HG03103 (cell line): ENCODE data around the gene UFSP1.
"Not testable (repeated sequence)": the region's sequence is repeated elsewhere in the genome, so short reads cannot be mapped to it uniquely, and the experiment has no call there.

Experiments
- ATAC-seq: cut with Tn5 transposase; IDR thresholded peaks from one replicate; pipeline ENCODE4 v1.9.1; 2021; ENCODE audit warnings: low read depth; ENCODE audit not compliant: unreplicated experiment

Gene UFSP1

DNA sequence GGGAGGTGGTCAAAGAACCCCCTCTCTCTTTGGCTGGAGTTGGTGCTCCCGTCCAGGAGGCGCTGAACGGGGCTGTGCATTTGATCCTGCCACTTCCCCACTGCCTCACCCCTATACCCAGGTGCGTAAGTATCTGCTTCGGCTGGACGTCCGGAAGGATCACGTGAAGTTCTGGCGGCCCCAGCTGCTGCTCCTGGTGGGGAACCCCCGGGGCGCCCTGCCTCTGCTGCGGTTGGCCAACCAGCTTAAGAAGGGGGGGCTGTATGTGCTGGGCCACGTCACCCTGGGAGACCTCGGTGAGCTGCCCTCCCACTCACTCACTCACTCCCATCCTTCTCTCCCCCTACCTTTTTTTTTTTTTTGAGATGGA, 27.9 kb downstream of the UFSP1 start:
- ATAC-seq = no peak

GRCh38 chr7:100860702-100861615, 28.6 kb downstream of the UFSP1 start:
- no peak for ATAC-seq

DNA sequence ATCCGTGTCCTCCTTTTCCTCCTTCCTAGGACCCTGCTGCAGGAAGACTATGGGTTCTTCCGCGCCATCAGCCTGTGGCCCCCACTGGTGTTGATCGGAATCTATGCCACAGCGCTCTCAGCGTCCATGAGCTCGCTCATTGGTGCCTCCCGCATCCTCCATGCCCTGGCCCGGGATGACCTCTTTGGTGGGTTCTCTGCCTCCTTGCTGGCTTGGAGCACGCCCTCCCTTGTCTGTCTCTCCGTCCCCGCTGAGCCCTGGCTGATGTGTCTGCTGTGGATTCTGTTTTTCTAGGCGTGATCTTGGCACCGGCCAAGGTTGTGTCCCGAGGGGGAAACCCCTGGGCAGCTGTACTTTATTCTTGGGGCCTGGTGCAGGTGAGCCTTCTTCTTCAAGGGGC, 29.7 kb downstream of the UFSP1 start:
- ATAC-seq = no peak

GRCh38 chr7:100856871-100857282, 32.6 kb downstream of the UFSP1 start:
- no peak for ATAC-seq

- ATAC-seq = no peak
These were observed 34.0 kb downstream of the UFSP1 start for GRCh38 chr7:100855515-100855914.

- ATAC-seq = not testable (repeated sequence)
These were observed 34.6 kb downstream of the UFSP1 start for GRCh38 chr7:100854899-100855298.

DNA sequence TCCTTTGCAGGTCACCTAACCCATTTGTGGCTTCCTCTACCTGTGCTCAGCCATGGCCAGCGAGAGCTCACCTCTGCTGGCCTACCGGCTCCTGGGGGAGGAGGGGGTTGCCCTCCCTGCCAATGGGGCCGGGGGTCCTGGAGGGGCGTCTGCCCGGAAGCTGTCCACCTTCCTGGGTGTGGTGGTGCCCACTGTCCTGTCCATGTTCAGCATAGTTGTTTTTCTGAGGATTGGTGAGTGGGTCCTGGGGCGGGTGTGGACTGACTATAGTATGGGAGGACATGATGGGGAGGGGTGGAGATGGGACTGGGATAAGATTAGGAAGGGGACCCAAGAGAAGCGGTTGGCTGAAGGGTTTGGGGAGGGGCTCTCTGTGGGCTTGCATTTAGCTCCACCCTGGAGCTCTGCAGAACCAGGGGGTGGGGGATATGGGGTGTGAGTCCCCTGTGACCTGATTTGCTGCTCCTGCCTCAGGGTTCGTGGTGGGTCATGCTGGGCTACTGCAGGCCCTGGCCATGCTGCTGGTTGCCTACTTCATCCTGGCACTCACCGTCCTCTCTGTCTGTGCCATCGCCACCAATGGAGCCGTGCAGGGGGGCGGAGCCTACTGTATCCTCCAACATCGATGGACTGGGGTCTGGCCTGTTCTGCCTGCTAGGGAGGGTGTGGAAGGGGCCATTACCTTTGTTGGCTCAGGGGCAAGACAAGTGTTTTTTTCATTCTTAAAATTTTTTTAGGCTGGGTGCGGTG, 35.2 kb downstream of the UFSP1 start:
- ATAC-seq = no peak

DNA sequence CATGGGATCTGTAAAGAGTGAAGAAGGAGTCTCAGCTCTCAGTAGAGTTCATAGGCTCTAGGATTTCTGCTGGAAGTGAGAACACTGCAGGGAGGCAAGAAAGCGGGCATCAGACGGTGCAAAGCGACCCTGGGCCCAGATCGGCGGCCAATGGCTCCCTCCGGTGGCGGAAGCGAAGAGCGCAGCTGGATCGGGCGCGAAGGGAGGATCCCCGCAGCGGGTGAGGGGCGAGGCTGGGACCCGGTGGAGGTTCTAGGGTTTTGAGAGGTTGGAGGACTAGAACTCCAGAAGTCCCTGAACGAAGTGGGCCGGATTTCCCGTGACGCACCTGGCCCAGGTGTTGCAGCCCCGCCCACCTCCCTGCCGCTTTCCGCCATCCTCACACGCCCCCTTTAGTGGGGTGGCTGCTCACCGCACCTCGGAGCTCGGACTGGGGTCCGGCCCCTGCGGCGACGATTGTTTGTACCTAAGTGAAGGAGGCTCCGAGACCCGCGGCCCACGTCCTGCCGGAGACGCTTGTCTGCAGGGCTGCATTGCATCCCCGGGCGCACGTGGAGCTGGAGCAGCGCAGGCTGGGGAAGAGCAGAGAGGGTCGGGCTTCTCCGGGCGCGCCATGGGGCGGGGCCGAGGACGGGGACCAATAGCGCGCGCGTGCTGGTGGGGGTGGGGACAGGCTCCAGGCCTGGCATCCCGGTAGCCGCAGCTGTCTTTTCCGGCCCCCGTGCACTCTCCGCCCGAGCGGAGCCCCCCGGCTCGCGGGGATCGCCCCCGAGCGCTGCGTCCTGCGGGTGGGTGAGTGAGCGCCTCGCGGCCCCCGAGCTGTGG, 37.3 kb downstream of the UFSP1 start, which contains the start of gene SLC12A9:
Gene SLC12A9 (plus strand): TSS at position 666 of the 825 bp plus-strand sequence. CDS start 1,485 bp downstream, outside the sequence.
- peak; percentile 78 for ATAC-seq

DNA sequence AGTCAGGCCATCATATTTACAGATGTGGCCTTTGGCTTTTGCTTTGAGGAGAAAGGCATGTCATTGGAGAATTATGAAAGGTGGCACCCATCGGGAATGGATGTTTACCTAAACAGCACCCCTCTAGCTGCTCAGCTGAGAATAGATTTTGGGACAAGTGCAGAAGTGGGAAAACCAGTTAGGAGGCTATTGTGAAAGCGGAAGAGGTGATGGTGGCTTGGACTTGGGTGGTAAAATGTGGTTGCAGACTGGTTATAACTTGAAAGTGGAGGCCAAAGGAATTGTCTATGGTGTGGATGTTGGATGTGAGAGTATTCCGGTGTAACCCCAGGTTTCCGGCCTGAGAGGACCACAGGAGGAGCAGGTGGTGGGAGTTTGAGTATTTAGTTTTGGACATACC, 42.2 kb downstream of the UFSP1 start:
- no peak for ATAC-seq

DNA sequence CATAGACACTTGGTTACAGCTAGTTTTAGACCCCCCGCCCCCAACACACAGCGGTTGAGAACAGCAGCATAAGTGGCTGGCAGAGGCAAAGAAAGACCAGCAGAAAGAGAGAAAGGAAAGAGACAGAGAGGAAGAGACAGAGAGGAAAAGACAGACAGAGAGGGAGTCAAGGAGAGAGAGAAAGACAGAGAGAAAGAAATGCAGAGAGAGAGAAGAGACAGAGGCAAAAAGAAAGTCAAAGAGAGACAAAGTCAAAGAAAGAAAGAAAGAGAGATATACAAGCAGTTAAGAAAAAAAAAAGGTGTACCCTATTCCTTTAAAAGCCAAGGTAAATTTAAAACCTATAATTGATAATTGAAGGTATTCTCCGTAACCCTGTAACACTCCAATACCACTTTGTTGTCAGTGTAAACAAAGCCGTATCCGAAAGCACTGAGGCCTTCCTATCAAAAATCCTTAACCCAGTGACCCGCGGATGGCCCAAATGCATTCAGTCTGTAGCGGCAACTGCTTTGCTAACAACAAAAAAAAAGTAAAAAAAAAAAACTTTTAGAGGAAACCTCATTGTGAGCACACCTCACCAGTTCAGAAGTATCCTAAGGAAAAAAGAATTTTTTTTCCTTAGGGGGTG, 48.9 kb downstream of the UFSP1 start:
- ATAC-seq = no peak

- ATAC-seq = no peak
These were observed 50.2 kb downstream of the UFSP1 start for GRCh38 chr7:100839361-100839760.
